ENCODE data around the gene FAM43A.

Gene FAM43A, protein sequence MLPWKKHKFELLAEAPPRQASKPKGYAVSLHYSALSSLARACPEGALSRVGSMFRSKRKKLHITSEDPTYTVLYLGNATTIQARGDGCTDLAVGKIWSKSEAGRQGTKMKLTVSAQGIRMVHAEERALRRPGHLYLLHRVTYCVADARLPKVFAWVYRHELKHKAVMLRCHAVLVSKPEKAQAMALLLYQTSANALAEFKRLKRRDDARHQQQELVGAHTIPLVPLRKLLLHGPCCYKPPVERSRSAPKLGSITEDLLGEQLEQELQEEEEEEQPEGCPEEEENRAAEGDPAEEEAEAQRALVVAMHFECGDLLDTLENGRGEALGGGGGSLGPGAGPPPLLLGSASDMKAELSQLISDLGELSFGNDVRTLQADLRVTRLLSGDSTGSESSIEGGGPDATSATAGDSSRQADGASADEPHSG

GRCh38 chr3:194685718-194686413 lies at the start of gene FAM43A:
FAM43A (plus strand) TSS chr3:194685883; CDS start chr3:194686827, 944 bp downstream.
- peak; percentile 80 for DNase-seq (ENCODE audit: low spot score)

- no peak for DNase-seq (ENCODE audit: low spot score)
Observed at GRCh38 chr3:194637066-194637465, 48.6 kb upstream of the FAM43A start.

GRCh38 chr3:194637541-194638400 lies 47.9 kb upstream of the FAM43A start:
- DNase-seq (ENCODE audit: low spot score): no peak

DNA sequence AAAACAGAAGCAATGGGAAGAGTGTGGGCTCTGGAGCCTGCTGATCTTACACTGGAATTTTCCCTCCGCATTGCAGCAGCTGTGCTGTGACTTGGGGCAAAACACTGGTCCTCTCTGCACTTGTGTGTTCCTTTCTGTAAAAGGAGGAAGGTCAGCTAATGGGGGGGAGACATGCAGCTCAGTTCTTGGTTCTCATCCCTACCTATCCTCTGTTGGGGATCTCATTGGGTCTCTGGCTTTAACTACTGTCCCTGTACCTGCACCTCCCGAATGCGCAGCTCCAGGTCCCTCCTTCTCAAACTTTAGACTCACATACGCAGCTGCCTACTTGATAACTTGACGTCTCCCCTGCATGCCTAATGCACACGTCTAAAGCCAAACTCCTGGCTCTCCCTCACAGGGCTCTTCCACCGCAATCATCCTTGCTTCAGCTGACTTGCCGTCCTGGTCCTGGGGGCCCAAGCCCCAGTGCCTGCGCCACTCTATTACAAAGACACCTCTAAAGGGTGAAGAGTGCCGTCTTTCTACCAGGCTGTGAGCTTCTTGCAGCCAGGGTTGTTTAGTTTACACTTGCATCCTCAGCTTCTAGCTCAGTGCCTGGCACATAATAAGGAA lies 46.6 kb upstream of the FAM43A start:
- DNase-seq (ENCODE audit: low spot score): no peak

DNA sequence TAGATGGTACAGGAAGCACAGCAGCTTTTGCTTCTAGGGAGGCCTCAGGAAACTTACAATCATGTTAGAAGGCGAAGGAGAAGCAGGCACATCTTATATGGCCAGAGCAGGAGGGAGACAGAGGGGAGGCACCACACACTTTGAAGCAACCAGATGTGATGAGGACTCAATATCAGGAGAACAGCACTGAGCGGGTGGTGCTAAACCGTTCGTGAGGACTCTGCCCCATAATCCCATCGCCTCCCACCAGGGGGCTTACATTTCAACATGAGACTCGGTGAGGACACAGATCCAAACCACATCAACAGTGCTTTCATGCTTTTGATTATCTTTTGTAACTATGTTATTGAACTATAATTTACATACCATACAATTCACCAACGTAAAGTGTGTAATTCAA lies 44.9 kb upstream of the FAM43A start:
- DNase-seq (ENCODE audit: low spot score): no peak

DNA sequence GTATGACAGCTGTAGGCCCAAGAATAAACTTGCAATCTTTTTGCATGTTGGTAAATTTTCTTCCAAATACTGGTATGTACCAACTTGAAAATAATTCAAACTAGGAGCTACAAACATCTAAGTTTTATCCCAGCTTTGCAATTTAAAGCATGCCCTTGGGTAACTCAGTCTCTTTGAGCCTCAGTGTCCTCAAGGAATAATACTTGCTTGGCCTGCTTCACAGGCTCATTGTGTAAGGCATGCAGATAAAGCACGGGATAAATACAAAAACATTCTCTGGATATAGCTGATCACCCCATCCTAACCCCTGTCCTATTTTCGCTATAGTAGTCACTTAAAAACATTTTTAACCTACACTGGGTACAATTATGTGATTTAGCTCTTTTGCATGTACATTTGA lies 42.9 kb upstream of the FAM43A start:
- no peak for DNase-seq (ENCODE audit: low spot score)

DNA sequence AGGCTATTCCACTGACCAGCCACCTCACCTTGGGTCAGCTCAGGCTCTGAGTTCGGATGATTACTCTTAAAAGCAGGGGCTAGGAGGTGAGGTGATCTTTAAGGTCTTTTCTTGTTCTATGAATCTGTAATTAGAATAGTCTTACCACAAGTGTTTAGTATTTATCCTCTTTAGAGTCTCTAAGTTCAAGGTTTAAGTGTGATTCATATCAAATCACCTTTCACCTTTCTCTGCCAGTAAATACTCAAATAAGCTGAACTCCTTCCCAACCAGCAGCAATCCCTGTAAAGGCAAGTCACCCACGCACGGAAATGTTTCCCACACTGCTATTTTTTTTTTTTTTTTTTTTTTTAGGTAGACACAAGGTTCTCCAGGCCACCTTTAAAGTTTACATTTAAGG lies 37.9 kb upstream of the FAM43A start:
- no peak for DNase-seq (ENCODE audit: low spot score)

- DNase-seq (ENCODE audit: low spot score): no peak
Observed at GRCh38 chr3:194654443-194654842, 31.2 kb upstream of the FAM43A start.

DNA sequence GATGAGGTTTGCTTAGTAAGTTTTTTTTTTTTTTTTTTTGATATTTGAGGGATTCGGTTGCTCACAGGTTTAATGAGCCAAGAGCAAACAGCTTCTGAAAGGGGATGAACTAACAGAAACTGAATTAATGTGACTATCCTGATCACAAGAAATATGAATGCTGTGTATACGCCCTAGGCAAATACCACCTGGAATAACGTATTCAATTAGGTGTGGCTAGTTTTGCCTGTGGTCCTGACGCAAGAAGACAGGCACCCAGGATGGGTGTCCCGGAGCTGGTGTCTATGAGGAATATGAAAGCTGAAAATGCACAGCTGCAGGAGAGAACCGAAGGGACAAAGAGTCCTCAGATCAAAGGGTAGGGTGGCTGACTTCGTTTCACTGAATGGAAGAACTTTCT lies 28.2 kb upstream of the FAM43A start:
- DNase-seq (ENCODE audit: low spot score): no peak

- no peak for DNase-seq (ENCODE audit: low spot score)
Observed at GRCh38 chr3:194658477-194659242, 27.0 kb upstream of the FAM43A start.

GRCh38 chr3:194659778-194660177 lies 25.9 kb upstream of the FAM43A start:
- DNase-seq (ENCODE audit: low spot score): no peak

DNA sequence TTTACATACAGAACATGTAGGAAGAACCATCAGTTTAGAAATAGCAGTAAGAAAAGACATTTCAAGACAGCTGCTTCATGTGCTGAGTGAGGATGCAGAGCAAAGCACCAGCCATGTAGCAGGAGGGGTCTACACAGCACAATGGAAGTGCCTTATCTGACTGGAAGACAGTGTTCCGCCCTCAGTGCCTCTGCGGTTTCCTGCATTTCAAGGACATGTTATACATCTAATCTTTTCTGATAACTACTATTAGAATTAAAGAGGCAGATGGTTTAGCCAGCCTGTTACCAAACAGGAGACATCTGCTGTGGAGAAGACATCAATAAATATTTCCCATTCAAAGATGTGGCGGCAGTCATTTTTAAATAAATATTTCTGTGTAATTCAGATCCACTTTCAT lies 24.3 kb upstream of the FAM43A start:
- DNase-seq (ENCODE audit: low spot score): no peak

DNA sequence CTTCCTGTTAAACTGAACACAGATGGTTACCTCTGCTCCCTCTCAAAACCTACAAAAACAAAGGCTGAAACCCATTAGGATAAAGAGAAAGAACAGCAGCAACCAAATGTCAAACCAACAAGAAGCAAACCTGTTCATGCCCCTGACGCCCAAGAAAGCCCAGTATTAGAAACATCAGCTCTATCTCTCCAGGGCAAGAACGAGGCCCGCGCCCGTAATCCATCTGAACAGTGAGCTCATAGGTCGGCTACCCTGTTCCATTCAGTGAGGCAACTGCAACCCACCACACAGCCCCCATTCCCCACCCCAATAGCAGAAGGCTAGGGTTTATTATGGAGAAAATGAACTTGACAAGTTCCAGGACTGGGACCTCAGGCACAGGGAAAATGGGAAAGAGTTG lies 23.7 kb upstream of the FAM43A start:
- no peak for DNase-seq (ENCODE audit: low spot score)

DNA sequence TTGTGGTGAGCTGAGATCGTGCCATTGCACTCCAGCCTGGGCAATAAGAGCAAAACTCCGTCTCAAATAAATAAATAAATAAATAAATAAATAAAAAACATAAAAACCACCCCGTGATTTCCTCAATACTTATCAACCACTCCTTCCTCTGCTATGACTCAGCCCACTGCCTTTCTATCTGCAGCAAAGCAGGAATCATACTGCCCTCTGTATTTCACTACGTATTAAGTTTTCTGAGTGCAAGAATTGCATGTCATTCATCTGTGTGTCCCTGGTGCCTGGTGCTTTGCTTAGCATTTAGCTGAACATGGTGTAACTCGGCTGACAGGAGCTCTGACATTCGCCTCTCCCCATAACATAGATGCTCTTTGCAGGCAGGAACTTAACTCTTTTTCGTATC lies 20.8 kb upstream of the FAM43A start:
- no peak for DNase-seq (ENCODE audit: low spot score)

DNA sequence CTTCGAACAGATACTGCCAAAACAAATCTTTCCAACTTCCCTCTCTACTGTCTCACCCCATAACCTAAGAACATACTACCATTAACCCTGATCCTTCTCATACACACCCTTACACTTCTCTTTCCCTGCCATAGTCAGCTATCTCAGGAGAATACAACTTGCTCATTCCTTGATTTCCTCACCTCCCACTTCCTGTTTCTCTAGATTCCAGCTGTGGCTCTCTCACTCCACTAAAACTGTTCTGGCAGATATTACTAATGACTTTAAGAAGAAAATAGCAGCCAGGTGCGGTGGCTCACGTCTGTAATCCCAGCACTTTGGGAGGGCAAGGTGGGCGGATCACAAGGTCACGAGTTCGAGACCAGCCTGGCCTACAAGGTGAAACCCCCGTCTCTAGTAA lies 18.3 kb upstream of the FAM43A start:
- DNase-seq (ENCODE audit: low spot score): no peak

- peak; percentile 63 for DNase-seq (ENCODE audit: low spot score)
Observed at GRCh38 chr3:194671511-194671899, 14.2 kb upstream of the FAM43A start.

GRCh38 chr3:194671900-194672808 lies 13.5 kb upstream of the FAM43A start, which contains the start of gene LSG1:
LSG1 (minus strand) TSS chr3:194672191; CDS start chr3:194672162, 29 bp downstream.
- peak; percentile 96 for DNase-seq (ENCODE audit: low spot score)

DNA sequence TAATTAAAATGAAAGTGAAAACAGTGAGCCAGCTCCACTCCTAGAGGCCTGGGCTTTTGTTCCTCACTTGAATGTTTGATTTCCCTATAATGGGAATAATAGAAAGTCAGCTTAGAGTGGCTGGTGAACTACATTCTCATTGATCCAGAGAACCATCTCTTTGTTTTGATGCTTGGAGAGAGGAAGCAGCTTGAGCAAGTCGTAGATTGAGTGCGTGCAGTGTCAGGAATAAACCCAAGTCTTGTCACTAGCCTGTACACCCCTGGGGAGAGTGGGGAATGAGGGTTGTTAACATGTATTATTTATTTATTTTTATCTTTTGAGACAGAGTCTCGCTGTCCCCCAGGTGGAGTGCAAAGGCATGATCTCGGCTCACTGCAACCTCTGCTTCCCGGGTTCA lies 12.8 kb upstream of the FAM43A start:
- DNase-seq (ENCODE audit: low spot score): peak; percentile 3

GRCh38 chr3:194673761-194674160 lies 11.9 kb upstream of the FAM43A start:
- DNase-seq (ENCODE audit: low spot score): no peak

- peak; percentile 4 for DNase-seq (ENCODE audit: low spot score)
Observed at GRCh38 chr3:194675081-194675640, 10.5 kb upstream of the FAM43A start.

All from kidney tubule cell (primary cell).